WERI-Rb-1 (cell line): ENCODE measurements around the gene SOWAHA.

Experiments used
- DNase-seq: peaks from one replicate; pipeline ENCODE4 v3.0.0-alpha.2; 2020
- H3K27ac ChIP-seq: fragments of 250-450 bp; sonication (Bioruptor Pico); 2 replicates; pipeline ENCODE4 v1.5.1; 2020; ENCODE audit warnings: mild to moderate bottlenecking, moderate library complexity
- H3K27me3 ChIP-seq: fragments of 250-450 bp; sonication (Bioruptor Pico); 2 replicates; pipeline ENCODE4 v1.5.1; 2021; ENCODE audit warnings: mild to moderate bottlenecking, low read depth, moderate library complexity; ENCODE audit not compliant: insufficient read depth, severe bottlenecking
- H3K36me3 ChIP-seq: fragments of 250-450 bp; sonication (Bioruptor Pico); 2 replicates; pipeline ENCODE4 v1.5.1; 2020; ENCODE audit warnings: mild to moderate bottlenecking, moderate library complexity
- H3K4me3 ChIP-seq: 2 replicates; pipeline ENCODE4 v1.5.1; 2011; ENCODE audit warnings: low read depth, mild to moderate bottlenecking, control low read depth, low read length
- H3K9me3 ChIP-seq: fragments of 250-450 bp; sonication (Bioruptor Pico); 2 replicates; pipeline ENCODE4 v1.5.1; 2021; ENCODE audit warnings: mild to moderate bottlenecking, moderate library complexity; ENCODE audit not compliant: severe bottlenecking
- CTCF ChIP-seq: IDR thresholded peaks from 2 replicates; pipeline ENCODE4 v1.5.1; 2011; ENCODE audit warnings: low read depth, mild to moderate bottlenecking, control low read depth, inconsistent platforms, low read length

SOWAHA gene

GRCh38 chr5:132838516-132839282 lies 25.6 kb downstream of the SOWAHA start:
- no peaks in the 10 kb centered on the region for H3K27me3 ChIP-seq
- no peak overlapping the region for H3K4me3 ChIP-seq
- H3K27ac ChIP-seq = no peak overlapping the region
- H3K9me3 ChIP-seq = no peaks in the 10 kb centered on the region
- H3K36me3 ChIP-seq = no peaks in the 10 kb centered on the region
- TF ChIP-seq CTCF = no peak
- no peak for DNase-seq

GRCh38 chr5:132839426-132840301 lies 26.6 kb downstream of the SOWAHA start:
- no peak for TF ChIP-seq CTCF
- DNase-seq = no peak
- Histone ChIP-seq H3K27me3 (no peaks in the 10 kb centered on the region), H3K36me3 (no peaks in the 10 kb centered on the region), H3K27ac (no peak overlapping the region), H3K9me3 (no peaks in the 10 kb centered on the region), H3K4me3 (no peak overlapping the region)

- no peak for TF ChIP-seq CTCF
- H3K4me3 ChIP-seq = no peak overlapping the region
- no peak for DNase-seq
- no peaks in the 10 kb centered on the region for H3K36me3 ChIP-seq
- H3K27me3 ChIP-seq = no peaks in the 10 kb centered on the region
- no peaks in the 10 kb centered on the region for H3K9me3 ChIP-seq
- no peak overlapping the region for H3K27ac ChIP-seq
Observed at GRCh38 chr5:132840313-132840712, 27.2 kb downstream of the SOWAHA start.

GRCh38 chr5:132840896-132841295 lies 27.8 kb downstream of the SOWAHA start:
- H3K27ac ChIP-seq = no peak overlapping the region
- no peak for TF ChIP-seq CTCF
- no peaks in the 10 kb centered on the region for H3K36me3 ChIP-seq
- H3K4me3 ChIP-seq = no peak overlapping the region
- H3K27me3 ChIP-seq = no peaks in the 10 kb centered on the region
- no peak for DNase-seq
- no peaks in the 10 kb centered on the region for H3K9me3 ChIP-seq

GRCh38 chr5:132841305-132841704 lies 28.2 kb downstream of the SOWAHA start:
- no peak overlapping the region for H3K27ac ChIP-seq
- TF ChIP-seq CTCF = no peak
- no peaks in the 10 kb centered on the region for H3K36me3 ChIP-seq
- H3K4me3 ChIP-seq = no peak overlapping the region
- no peaks in the 10 kb centered on the region for H3K27me3 ChIP-seq
- H3K9me3 ChIP-seq = no peaks in the 10 kb centered on the region
- no peak for DNase-seq
